HG03521 (cell line): Measurements from ENCODE around the gene COX19.
"Not testable (repeated sequence)": the region's sequence is repeated elsewhere in the genome, so short reads cannot be mapped to it uniquely, and the experiment has no call there.

Experiments used
- ATAC-seq: cut with Tn5 transposase; IDR thresholded peaks from one replicate; pipeline ENCODE4 v1.9.1; 2021; ENCODE audit warnings: mild to moderate bottlenecking, moderate library complexity; ENCODE audit not compliant: unreplicated experiment

The COX19 gene

GRCh38 chr7:1011297-1012003 lies 36.1 kb upstream of the COX19 start:
- no peak for ATAC-seq

GRCh38 chr7:1010226-1010625 lies 34.9 kb upstream of the COX19 start:
- no peak for ATAC-seq

- no peak for ATAC-seq
Measured at GRCh38 chr7:1009747-1010146, 34.4 kb upstream of the COX19 start.

GRCh38 chr7:1008733-1009363 lies 33.5 kb upstream of the COX19 start:
- no peak for ATAC-seq

GRCh38 chr7:1007901-1008300 lies 32.6 kb upstream of the COX19 start:
- ATAC-seq, result no peak

GRCh38 chr7:1005303-1005702 lies 30.0 kb upstream of the COX19 start:
- ATAC-seq, result no peak

GRCh38 chr7:1004018-1004852 lies 28.9 kb upstream of the COX19 start:
- no peak for ATAC-seq

- not testable (repeated sequence) for ATAC-seq
Measured at GRCh38 chr7:1002445-1002844, 27.1 kb upstream of the COX19 start.

GRCh38 chr7:1002026-1002425 lies 26.7 kb upstream of the COX19 start:
- ATAC-seq, result not testable (repeated sequence)

- not testable (repeated sequence) for ATAC-seq
Measured at GRCh38 chr7:1001069-1001770, 25.9 kb upstream of the COX19 start.

- no peak for ATAC-seq
Measured at GRCh38 chr7:999941-1000935, 24.9 kb upstream of the COX19 start.

GRCh38 chr7:999149-999879 lies 24.0 kb upstream of the COX19 start:
- ATAC-seq, result no peak

- no peak for ATAC-seq
Measured at GRCh38 chr7:997404-998395, 22.4 kb upstream of the COX19 start.

- ATAC-seq, result no peak
Measured at GRCh38 chr7:996079-996872, 20.9 kb upstream of the COX19 start.

GRCh38 chr7:995571-995970 lies 20.2 kb upstream of the COX19 start:
- ATAC-seq, result no peak

- ATAC-seq, result no peak
Measured at GRCh38 chr7:994592-995308, 19.4 kb upstream of the COX19 start.
